PC-9 (cell line): ENCODE data around the gene ATIC. TPM values are rescaled to one million over a fixed set of nuclear protein-coding genes. Genes with fewer than 3 reads are reported as not detected.

ENCODE experiments used
- BruUV-seq: library from RNA; stranded (reverse); fragments of 400-500 nt; replicated peaks from 2 replicates; lab custom pipeline; 2021; lab: Mats Ljungman, UMichigan
- CTCF ChIA-PET: fragments of 300-600 bp; sonication (Branson Sonifier 250); formaldehyde crosslinking; loops from one replicate; lab custom pipeline; 2022; ENCODE audit warnings: antibody characterized with exemption; lab: Charles Lee
- POLR2A ChIA-PET: fragments of 300-600 bp; sonication (Branson Sonifier 250); formaldehyde crosslinking; loops from one replicate; lab custom pipeline; 2022; ENCODE audit warnings: antibody characterized with exemption; ENCODE audit not compliant: unreplicated experiment; lab: Charles Lee
- DNase-seq, 2 experiments: peaks; one replicate each; pipeline versions ENCODE4 v3.0.0 to v3.0.0-alpha.2; 2015 to 2022; ENCODE audit warnings: mixed read lengths in 1 of 2
- H2AFZ ChIP-seq: fragments of 200-600 bp; sonication (generic); 2 replicates; pipeline ENCODE4 v1.8.1; 2017; ENCODE audit warnings: antibody characterized with exemption
- H3F3A ChIP-seq: fragments of 200-600 bp; sonication (generic); 2 replicates; pipeline ENCODE4 v1.8.1; 2017; ENCODE audit warnings: antibody characterized with exemption, mild to moderate bottlenecking, low read depth; ENCODE audit not compliant: insufficient read depth
- H3K27ac ChIP-seq: fragments of 200-600 bp; sonication (generic); 2 replicates; pipeline ENCODE4 v1.6.1; 2016; ENCODE audit warnings: mixed run types
- H3K27me3 ChIP-seq: fragments of 200-600 bp; sonication (generic); 2 replicates; pipeline ENCODE4 v1.6.1; 2016; ENCODE audit warnings: low read depth, mixed run types; ENCODE audit not compliant: insufficient read depth
- H3K36me3 ChIP-seq: fragments of 200-600 bp; sonication (generic); 2 replicates; pipeline ENCODE4 v1.6.1; 2016; ENCODE audit warnings: low read depth, mixed run types
- H3K4me1 ChIP-seq: fragments of 200-600 bp; sonication (generic); replicated peaks from 2 replicates; pipeline ENCODE4 v1.6.1; 2016; ENCODE audit warnings: mixed run types; ENCODE audit not compliant: insufficient read depth
- H3K4me2 ChIP-seq: fragments of 200-600 bp; sonication (generic); 2 replicates; pipeline ENCODE4 v1.6.1; 2017; ENCODE audit warnings: mixed run types
- H3K4me3 ChIP-seq: fragments of 200-600 bp; sonication (generic); 2 replicates; pipeline ENCODE4 v1.6.1; 2016; ENCODE audit warnings: mixed run types
- H3K79me2 ChIP-seq: fragments of 200-600 bp; sonication (generic); 2 replicates; pipeline ENCODE4 v1.6.1; 2017; ENCODE audit warnings: low read depth, mixed run types
- H3K9me2 ChIP-seq: fragments of 200-600 bp; sonication (generic); 2 replicates; pipeline ENCODE4 v1.8.1; 2017; ENCODE audit warnings: mild to moderate bottlenecking; ENCODE audit not compliant: insufficient read depth
- H3K9me3 ChIP-seq: fragments of 200-600 bp; sonication (generic); 2 replicates; pipeline ENCODE4 v1.8.1; 2016; ENCODE audit warnings: low read depth; ENCODE audit not compliant: insufficient read depth
- H4K20me1 ChIP-seq: fragments of 200-600 bp; sonication (generic); 2 replicates; pipeline ENCODE4 v1.8.1; 2017; ENCODE audit not compliant: insufficient read depth
- CTCF ChIP-seq: fragments of 200-600 bp; sonication (generic); conservative IDR thresholded peaks from 2 replicates; pipeline ENCODE4 v1.6.1; 2017; ENCODE audit warnings: mixed run types, antibody characterized with exemption, mild to moderate bottlenecking, moderate library complexity
- EZH2 ChIP-seq: fragments of 200-600 bp; sonication (generic); IDR thresholded peaks from 2 replicates; pipeline ENCODE4 v1.8.0; 2017; ENCODE audit warnings: antibody characterized with exemption, low read depth
- intact Hi-C: fragments of 100-400 bp; cut with micrococcal nuclease; formaldehyde crosslinking; loops from one replicate; pipeline ENCODE4 v1.10.0; 2022; ENCODE audit not compliant: unreplicated experiment
- total RNA-seq: library from RNA; stranded (reverse); gene quantifications from 2 replicates; pipeline ENCODE4 v1.2.3, GENCODE V29; 2021

The ATIC gene
- total RNA-seq, 1 experiment from 2014 or later: 290 TPM

GRCh38 chr2:215371915-215372897, 60.3 kb downstream of the ATIC start:
- no peak overlapping the region for H3K4me3 ChIP-seq
- TF ChIP-seq CTCF (no peak), EZH2 (no peak)
- intact Hi-C loops: no loop called here
- H3K4me2 ChIP-seq: no peak overlapping the region
- H3F3A ChIP-seq: no peaks in the 10 kb centered on the region
- no peak for DNase-seq
- ChIA-PET CTCF (no interaction called here), POLR2A (no interaction called here)
- no peaks in the 10 kb centered on the region for H3K36me3 ChIP-seq
- H3K4me1 ChIP-seq: no peaks in the 10 kb centered on the region
- H3K9me3 ChIP-seq: no peaks in the 10 kb centered on the region
- no peaks in the 10 kb centered on the region for H3K79me2 ChIP-seq
- H2AFZ ChIP-seq: no peak overlapping the region
- H3K27me3 ChIP-seq: no peaks in the 10 kb centered on the region
- H3K9me2 ChIP-seq: no peaks in the 10 kb centered on the region
- no peak overlapping the region for H3K27ac ChIP-seq
- no peaks in the 10 kb centered on the region for H4K20me1 ChIP-seq
- no TSS peak for BruUV-seq

- CTCF ChIA-PET: no interaction called here
- H3K9me2 ChIP-seq: no peaks in the 10 kb centered on the region
- H3K79me2 ChIP-seq: no peaks in the 10 kb centered on the region
- no peak overlapping the region for H3K4me3 ChIP-seq
- no peaks in the 10 kb centered on the region for H3K9me3 ChIP-seq
- no peak for TF ChIP-seq EZH2
- TF ChIP-seq CTCF: no peak
- no peak overlapping the region for H3K4me2 ChIP-seq
- no peaks in the 10 kb centered on the region for H3K4me1 ChIP-seq
- no peak for DNase-seq
- no peaks in the 10 kb centered on the region for H3F3A ChIP-seq
- POLR2A ChIA-PET: interaction anchor here (0.7 kb wide), 1 partner anchor 24 kb away, joined by 18 read pairs; no protein-coding TSS in a partner anchor
- no peak overlapping the region for H2AFZ ChIP-seq
- no peaks in the 10 kb centered on the region for H3K27me3 ChIP-seq
- H3K27ac ChIP-seq: no peak overlapping the region
- BruUV-seq: no TSS peak
- H3K36me3 ChIP-seq: no peaks in the 10 kb centered on the region
- no peaks in the 10 kb centered on the region for H4K20me1 ChIP-seq
- intact Hi-C loops: no loop called here
Measured at GRCh38 chr2:215372968-215373649, 61.2 kb downstream of the ATIC start.

- no peaks in the 10 kb centered on the region for H3F3A ChIP-seq
Measured at GRCh38 chr2:215374002-215374401, 62.1 kb downstream of the ATIC start.

More at GRCh38 chr2:215374002-215374401, 62.1 kb downstream of the ATIC start:
- no peak for TF ChIP-seq CTCF
- TF ChIP-seq EZH2: no peak
- Histone ChIP-seq H4K20me1 (no peaks in the 10 kb centered on the region), H3K9me2 (no peaks in the 10 kb centered on the region), H3K79me2 (no peaks in the 10 kb centered on the region), H3K4me3 (no peak overlapping the region), H3K4me2 (no peak overlapping the region), H3K27ac (no peak overlapping the region), H2AFZ (no peak overlapping the region), H3K36me3 (no peaks in the 10 kb centered on the region), H3K9me3 (no peaks in the 10 kb centered on the region), H3K27me3 (no peaks in the 10 kb centered on the region), H3K4me1 (no peaks in the 10 kb centered on the region)
- DNase-seq: no peak
- intact Hi-C loops: no loop called here
- POLR2A ChIA-PET: no interaction called here
- CTCF ChIA-PET: no interaction called here
- no TSS peak for BruUV-seq
